HepG2 (cell line): Measurements from ENCODE around the gene GTF2F1. TPM values are rescaled to one million over a fixed set of nuclear protein-coding genes. Genes with fewer than 3 reads are reported as not detected.

Experiments used
- ATAC-seq: fragments of 200-7000 bp; cut with Tn5 transposase; 3 replicates; pipeline ENCODE4 v1.9.1; 2020; ENCODE audit warnings: mild to moderate bottlenecking, moderate library complexity
- BruUV-seq: library from RNA; stranded (reverse); fragments of 400-500 nt; replicated peaks from 2 replicates; lab custom pipeline; 2021; lab: Mats Ljungman, UMichigan
- CTCF ChIA-PET: fragments of 300-600 bp; formaldehyde crosslinking; extraction: SDS; loops from one replicate; lab custom pipeline; 2021; ENCODE audit warnings: low total read pairs, inconsistent platforms, low intra/inter-chr PET ratio; lab: Yijun Ruan, JAX
- POLR2A ChIA-PET: fragments of 350-600 bp; sonication (Branson Sonifier 250); formaldehyde crosslinking; loops from one replicate; lab custom pipeline; 2020; ENCODE audit warnings: antibody characterized with exemption, inconsistent platforms; lab: Yijun Ruan, JAX
- DNase-seq: peaks from one replicate; pipeline ENCODE4 v3.0.0-alpha.2; 2015; ENCODE audit warnings: low spot score
- FAIRE-seq: peaks from 3 replicates; lab custom pipeline; 2011; peaks lifted over from hg19 to GRCh38; lab: Jason Lieb, UNC
- H2AFZ ChIP-seq: one replicate; pipeline ENCODE4 v1.6.1; 2011; ENCODE audit warnings: low read length, inconsistent platforms
- H3K27ac ChIP-seq: fragments of 300-600 bp; 3 replicates; pipeline ENCODE4 v1.8.0; 2011; ENCODE audit warnings: mixed run types, mild to moderate bottlenecking, mixed read lengths, low read length, inconsistent platforms; ENCODE audit not compliant: insufficient read depth; ENCODE audit errors: extremely low read length
- H3K27me3 ChIP-seq, 2 experiments: fragments of 200-600 bp in 1 of 2; 2 replicates in 1 of 2; 3 replicates in 1 of 2; pipeline versions ENCODE4 v1.6.0 to v1.8.0; 2011; ENCODE audit warnings: low read length in 2 of 2, mild to moderate bottlenecking in 2 of 2, moderate library complexity in 2 of 2, inconsistent platforms in 1 of 2; ENCODE audit not compliant: insufficient read depth in 2 of 2, control insufficient read depth in 1 of 2
- H3K36me3 ChIP-seq, 2 experiments: fragments of 200-600 bp in 1 of 2; replicated peaks in 1 of 2; 2 replicates in 1 of 2; 3 replicates in 1 of 2; pipeline versions ENCODE4 v1.5.1 to v1.8.0; 2011; ENCODE audit warnings: low read length in 2 of 2, inconsistent platforms in 1 of 2; ENCODE audit not compliant: insufficient read depth in 2 of 2, control insufficient read depth in 1 of 2
- H3K4me1 ChIP-seq: 2 replicates; pipeline ENCODE4 v1.5.1; 2012; ENCODE audit warnings: low read length, inconsistent platforms; ENCODE audit not compliant: insufficient read depth
- H3K4me2 ChIP-seq: 2 replicates; pipeline ENCODE4 v1.6.0; 2011; ENCODE audit warnings: low read depth, low read length, inconsistent platforms
- H3K4me3 ChIP-seq, 3 experiments: fragments of 200-600 bp in 1 of 3; sonication (generic), shearing (Covaris generic) in 1 of 3; replicated peaks in 1 of 3; 2 replicates each; pipeline ENCODE4 v1.5.1; 2011 to 2016; ENCODE audit warnings: low read length in 3 of 3, inconsistent platforms in 2 of 3, low read depth in 2 of 3, mild to moderate bottlenecking in 2 of 3, control low read depth in 1 of 3, mixed read lengths in 1 of 3; ENCODE audit not compliant: insufficient read depth in 1 of 3
- H3K79me2 ChIP-seq: one replicate; pipeline ENCODE4 v1.6.1; 2011; ENCODE audit warnings: low read length, inconsistent platforms; ENCODE audit not compliant: insufficient read depth
- H3K9ac ChIP-seq: 2 replicates; pipeline ENCODE4 v1.6.0; 2011; ENCODE audit warnings: mild to moderate bottlenecking, low read depth, low read length, inconsistent platforms; ENCODE audit not compliant: insufficient read depth
- H3K9me3 ChIP-seq: 2 replicates; pipeline ENCODE4 v1.5.1; 2012; ENCODE audit warnings: mild to moderate bottlenecking, low read length
- H4K20me1 ChIP-seq: 2 replicates; pipeline ENCODE4 v1.6.0; 2011; ENCODE audit warnings: inconsistent platforms, mild to moderate bottlenecking, low read length, moderate library complexity; ENCODE audit not compliant: insufficient read depth
- BHLHE40 ChIP-seq: IDR thresholded peaks from 2 replicates; pipeline ENCODE4 v1.6.1; 2011; ENCODE audit warnings: low read length, improper control_type of control experiment
- KDM5B ChIP-seq: sonication (generic); formaldehyde crosslinking; IDR thresholded peaks from 2 replicates; pipeline ENCODE4 v1.4.0; 2020; ENCODE audit warnings: missing genetic modification reagents, mild to moderate bottlenecking, borderline replicate concordance
- MBD4 ChIP-seq: IDR thresholded peaks from 2 replicates; pipeline ENCODE4 v1.6.1; 2012; ENCODE audit warnings: low read length, inconsistent platforms, borderline replicate concordance
- NCOR1 ChIP-seq: fragments of 200-600 bp; sonication (generic); IDR thresholded peaks from 2 replicates; pipeline ENCODE4 v1.7.0; 2017; ENCODE audit warnings: antibody characterized with exemption, low read length, borderline replicate concordance
- POLR2AphosphoS2 ChIP-seq: IDR thresholded peaks from 2 replicates; pipeline ENCODE4 v1.6.1; 2011; ENCODE audit warnings: low read depth, low read length, improper control_type of control experiment
- PPARG ChIP-seq: conservative IDR thresholded peaks from 2 replicates; pipeline ENCODE4 v1.6.1; 2016; ENCODE audit warnings: missing biosample characterization, missing genetic modification reagents
- ZFP82 ChIP-seq: sonication (generic); formaldehyde crosslinking; IDR thresholded peaks from 2 replicates; pipeline ENCODE4 v1.5.1; 2020; ENCODE audit warnings: mild to moderate bottlenecking, missing genetic modification reagents, borderline replicate concordance
- ZNF225 ChIP-seq: sonication (generic); formaldehyde crosslinking; IDR thresholded peaks from 2 replicates; pipeline ENCODE4 v1.4.0; 2020; ENCODE audit warnings: mild to moderate bottlenecking, missing genetic modification reagents
- ZNF296 ChIP-seq: sonication (generic); formaldehyde crosslinking; conservative IDR thresholded peaks from 2 replicates; pipeline ENCODE4 v1.5.0; 2020; ENCODE audit warnings: mild to moderate bottlenecking, missing genetic modification reagents
- ZNF343 ChIP-seq: sonication (generic); formaldehyde crosslinking; IDR thresholded peaks from 2 replicates; pipeline ENCODE4 v1.4.0; 2020; ENCODE audit warnings: mild to moderate bottlenecking, missing genetic modification reagents
- ZNF577 ChIP-seq: sonication (generic); formaldehyde crosslinking; IDR thresholded peaks from 2 replicates; pipeline ENCODE4 v1.4.0; 2020; ENCODE audit warnings: mild to moderate bottlenecking, low read depth, missing genetic modification reagents, borderline replicate concordance
- ZNF614 ChIP-seq: IDR thresholded peaks from 2 replicates; pipeline ENCODE4 v1.6.1; 2018; ENCODE audit warnings: missing biosample characterization, missing genetic modification reagents, inconsistent platforms, borderline replicate concordance
- WGBS: methylation state at CpG from one replicate; pipeline ENCODE4 v1.1.6; 2017; ENCODE audit warnings: low lambda C conversion rate; 5-methylcytosine and 5-hydroxymethylcytosine counted together
- in situ Hi-C: cut with HindIII; loops from 2 replicates; pipeline ENCODE4 v1.10.0; 2017; ENCODE audit warnings: low pct_unique_long_range_greater_than_20kb; ENCODE audit not compliant: extremely low pct_ligation_motif_present
- intact Hi-C: fragments of 100-400 bp; cut with micrococcal nuclease; formaldehyde crosslinking; loops from one replicate; pipeline ENCODE4 v1.10.0; 2022; ENCODE audit not compliant: unreplicated experiment
- polyA plus RNA-seq, 8 experiments: library from polyadenylated mRNA; depleted of rRNA in 3 of 8; stranded (reverse) in 7 of 8; unstranded in 1 of 8; fragments of >200 nt; fragmentation: Illumina TruSeq in 4 of 8; extraction: Trizol in 4 of 8; gene quantifications; 2 replicates each; pipeline versions ENCODE4 v1.2.1 to v1.2.3, GENCODE V29; 2011 to 2016; ENCODE audit warnings: low read depth in 4 of 8, missing spikeins in 1 of 8, mixed read lengths in 1 of 8; ENCODE audit not compliant: insufficient read depth in 1 of 8
- total RNA-seq, 5 experiments: library from RNA; depleted of rRNA; stranded (reverse); fragments of >200 nt; fragmentation: Illumina TruSeq; extraction: Trizol; gene quantifications; 2 replicates each; pipeline ENCODE4 v1.2.3, GENCODE V29; 2016; ENCODE audit warnings: low read depth in 1 of 5
- TF ChIP-seq, protein P1 (sequence below): sonication (generic); formaldehyde crosslinking; IDR thresholded peaks from 2 replicates; pipeline ENCODE4 v1.4.0; 2020; ENCODE audit warnings: mild to moderate bottlenecking, low read depth, missing genetic modification reagents
- TF ChIP-seq, protein P2 (sequence below): sonication (generic); formaldehyde crosslinking; IDR thresholded peaks from 2 replicates; pipeline ENCODE4 v1.8.0; 2022; ENCODE audit warnings: missing genetic modification reagents, low read depth, mild to moderate bottlenecking, borderline replicate concordance

Gene GTF2F1
- total and polyA plus RNA-seq, 2 of the 13 experiments (the other 11 are each of a cell fraction or from before 2014, with no cell fraction given) = 27.8 to 34.1 TPM

DNA sequence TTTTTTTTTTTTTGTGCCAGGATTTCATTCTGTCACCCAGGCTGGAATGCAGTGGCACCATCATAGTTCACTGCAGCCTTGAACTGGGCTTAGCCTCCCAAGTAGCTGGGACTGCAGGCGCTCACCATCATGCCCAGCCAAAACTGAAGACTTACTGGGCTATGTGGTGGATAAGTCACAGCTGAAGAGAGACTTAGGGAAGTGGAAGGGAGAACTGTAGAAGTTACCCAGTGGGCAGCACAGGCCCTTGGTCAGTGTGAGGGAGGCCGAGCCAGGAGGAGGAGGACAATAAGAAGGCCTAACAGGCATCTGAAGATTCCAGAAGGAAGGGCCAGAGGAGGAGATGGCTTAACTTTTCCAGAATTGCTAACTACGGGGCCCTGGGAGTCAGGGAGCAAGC lies 13.2 kb downstream of the GTF2F1 start:
- in situ Hi-C loops = no loop called here
- H3K4me3 ChIP-seq = no peak overlapping the region
- POLR2A ChIA-PET = interaction anchor here (0.6 kb wide), 1 partner anchor 180 kb away, joined by 4 read pairs; no protein-coding TSS in a partner anchor
- no peaks in the 10 kb centered on the region for H3K9me3 ChIP-seq
- 93% methylated on average over 3 of the region's 3 CpGs for WGBS
- no peak overlapping the region for H3K4me2 ChIP-seq
- FAIRE-seq = no peak
- no TSS peak for BruUV-seq
- H2AFZ ChIP-seq = no peak overlapping the region
- H3K9ac ChIP-seq = no peak overlapping the region
- no peak overlapping the region for H3K27ac ChIP-seq
- H4K20me1 ChIP-seq = peaks cover 3% of the 10 kb centered on the region; the same call in 1 of the 2 replicates
- no peaks in the 10 kb centered on the region for H3K27me3 ChIP-seq
- CTCF ChIA-PET = no interaction called here
- H3K36me3 ChIP-seq = peaks cover 19 to 41% of the 10 kb centered on the region in 2 experiments
- no peak for DNase-seq
- no peak for TF ChIP-seq ZNF296 (CRISPR knock-in tag)
- TF ChIP-seq, protein P1, sequence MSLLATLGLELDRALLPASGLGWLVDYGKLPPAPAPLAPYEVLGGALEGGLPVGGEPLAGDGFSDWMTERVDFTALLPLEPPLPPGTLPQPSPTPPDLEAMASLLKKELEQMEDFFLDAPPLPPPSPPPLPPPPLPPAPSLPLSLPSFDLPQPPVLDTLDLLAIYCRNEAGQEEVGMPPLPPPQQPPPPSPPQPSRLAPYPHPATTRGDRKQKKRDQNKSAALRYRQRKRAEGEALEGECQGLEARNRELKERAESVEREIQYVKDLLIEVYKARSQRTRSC (CRISPR knock-in tag) = no peak
- TF ChIP-seq PPARG = no peak
- TF ChIP-seq ZNF225 (CRISPR knock-in tag) = no peak
- no peak for TF ChIP-seq BHLHE40
- TF ChIP-seq MBD4 = no peak
- TF ChIP-seq ZFP82 (CRISPR knock-in tag) = 0 out of 2 replicates have a peak, but pooled peaks have one; percentile 60
- no peak for TF ChIP-seq ZNF577 (CRISPR knock-in tag)
- TF ChIP-seq, all 625 proteins: peak for 1
- intact Hi-C loops = no loop called here
- Histone ChIP-seq H3K79me2 (no peaks in the 10 kb centered on the region), H3K4me1 (no peaks in the 10 kb centered on the region)
- ATAC-seq = no peak

DNA sequence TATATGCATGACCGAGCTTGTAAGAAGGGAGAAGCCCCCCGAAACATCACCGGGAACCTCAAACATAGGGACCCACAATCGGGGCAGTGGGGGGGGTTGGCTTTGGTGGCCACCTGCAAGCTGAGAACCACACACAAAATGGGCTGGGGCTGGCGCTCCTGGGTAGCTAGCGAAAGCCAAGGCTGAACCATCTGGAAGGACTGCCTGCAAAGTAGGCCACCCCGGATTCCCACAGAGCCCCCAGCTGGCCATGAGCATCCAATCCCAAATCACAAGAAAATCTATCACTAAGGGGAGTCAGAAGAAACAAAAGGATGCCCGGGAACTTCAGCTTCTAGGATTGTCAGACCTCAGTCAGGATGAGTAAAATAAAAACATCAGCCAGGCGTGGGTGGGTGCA lies 14.5 kb downstream of the GTF2F1 start:
- intact Hi-C loops (no loop called here), in situ Hi-C loops (no loop called here)
- Histone ChIP-seq H3K9me3 (no peaks in the 10 kb centered on the region), H2AFZ (no peak overlapping the region), H3K4me3 (no peak overlapping the region), H4K20me1 (peaks cover 3% of the 10 kb centered on the region; the same call in 1 of the 2 replicates), H3K27ac (no peak overlapping the region), H3K4me2 (no peak overlapping the region), H3K79me2 (no peaks in the 10 kb centered on the region), H3K9ac (no peak overlapping the region), H3K4me1 (peaks cover 6% of the 10 kb centered on the region), H3K27me3 (no peaks in the 10 kb centered on the region), H3K36me3 (peaks cover 18 to 42% of the 10 kb centered on the region in 2 experiments)
- no TSS peak for BruUV-seq
- FAIRE-seq (no peak), ATAC-seq (no peak), DNase-seq (no peak)
- POLR2A ChIA-PET = no interaction called here
- CTCF ChIA-PET = no interaction called here
- TF ChIP-seq, protein P2, sequence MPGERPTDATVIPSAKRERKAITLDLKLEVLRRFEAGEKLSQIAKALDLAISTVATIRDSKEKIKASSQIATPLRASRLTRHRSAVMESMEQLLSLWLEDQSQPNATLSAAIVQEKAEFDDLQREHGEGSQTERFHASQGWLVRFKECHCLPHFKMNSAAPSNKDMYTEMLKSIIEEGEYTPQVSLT = no peak
- no peak for TF ChIP-seq NCOR1
- TF ChIP-seq POLR2AphosphoS2 = no peak
- TF ChIP-seq ZNF343 = no peak
- TF ChIP-seq ZNF614 (CRISPR knock-in tag) = no peak
- no peak for TF ChIP-seq KDM5B (CRISPR knock-in tag)
- WGBS = 96% methylated on average over 8 of the region's 9 CpGs
